ENCODE measurements around the gene HES7.
"Not testable (repeated sequence)": the region's sequence is repeated elsewhere in the genome, so short reads cannot be mapped to it uniquely, and the experiment has no call there.

Gene HES7

DNA sequence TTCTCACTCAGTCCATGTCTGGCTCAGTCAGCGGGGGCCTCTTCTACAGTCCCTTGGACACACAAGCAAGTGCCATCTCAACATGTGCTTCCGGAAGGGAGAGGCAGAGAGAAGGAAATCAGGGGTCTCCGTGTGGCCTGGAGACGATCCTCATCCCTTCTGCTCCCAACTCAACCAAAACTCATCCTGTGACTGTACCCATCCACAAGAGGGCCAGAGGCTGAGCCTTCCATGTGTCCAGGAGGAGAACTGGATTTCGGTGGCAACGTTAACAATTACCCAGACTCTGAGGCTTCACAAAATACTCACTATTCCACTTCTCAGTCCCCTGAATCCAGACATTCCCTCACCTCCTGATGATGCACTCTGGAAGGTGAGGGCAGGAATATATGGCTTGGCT lies 28.5 kb downstream of the HES7 start:
- no peak for DNase-seq

DNA sequence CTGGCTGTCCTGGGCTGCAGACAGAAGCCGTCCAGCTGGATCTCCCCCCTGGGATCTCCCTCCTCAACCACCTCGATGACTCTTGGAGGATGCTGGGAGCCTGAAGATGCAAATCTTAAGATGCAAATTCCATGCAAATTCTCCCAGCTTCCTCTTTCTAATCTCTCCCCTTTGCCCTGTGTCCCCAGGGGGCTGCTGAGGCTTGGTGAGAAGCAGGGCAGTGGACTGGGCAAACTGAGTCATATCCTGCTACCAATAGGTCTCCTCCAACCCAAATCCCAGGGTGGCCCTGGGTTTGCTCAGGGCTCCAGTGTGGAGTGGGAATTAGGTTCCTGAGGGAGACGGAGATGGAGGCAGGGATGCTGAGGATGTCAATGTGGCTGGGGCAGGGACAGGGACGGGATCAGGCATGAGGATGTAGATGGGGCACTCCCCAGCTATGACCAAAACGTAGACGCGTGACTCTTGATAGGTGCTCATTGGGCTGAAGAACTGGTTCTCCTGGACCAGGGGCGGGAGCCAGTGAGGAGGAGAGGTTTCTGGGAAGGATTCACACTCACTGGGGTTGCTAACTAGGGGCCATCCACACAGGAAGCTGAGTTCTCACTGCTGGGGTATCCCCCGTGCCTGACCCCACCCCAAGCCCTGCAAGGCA lies 32.7 kb downstream of the HES7 start:
- DNase-seq, result no peak

DNA sequence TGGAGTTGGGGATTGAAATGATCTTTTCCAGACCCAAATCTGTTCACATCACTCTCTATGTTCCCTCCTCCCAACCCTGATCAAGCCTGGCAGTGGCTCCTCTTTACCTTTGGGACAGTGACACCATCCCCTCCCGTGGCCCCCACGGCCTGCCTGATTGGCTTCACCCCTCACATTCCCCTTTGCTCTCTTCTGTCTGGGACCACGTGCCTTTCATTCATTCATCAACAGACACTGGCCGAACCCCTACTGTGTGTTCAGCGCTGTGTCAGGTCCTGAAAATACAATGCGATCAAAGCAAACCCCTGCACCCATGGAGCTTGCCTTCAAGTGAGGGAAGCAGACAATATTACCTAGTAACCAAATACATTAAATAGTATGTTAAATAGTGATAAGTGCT lies 34.2 kb downstream of the HES7 start:
- no peak for DNase-seq

DNA sequence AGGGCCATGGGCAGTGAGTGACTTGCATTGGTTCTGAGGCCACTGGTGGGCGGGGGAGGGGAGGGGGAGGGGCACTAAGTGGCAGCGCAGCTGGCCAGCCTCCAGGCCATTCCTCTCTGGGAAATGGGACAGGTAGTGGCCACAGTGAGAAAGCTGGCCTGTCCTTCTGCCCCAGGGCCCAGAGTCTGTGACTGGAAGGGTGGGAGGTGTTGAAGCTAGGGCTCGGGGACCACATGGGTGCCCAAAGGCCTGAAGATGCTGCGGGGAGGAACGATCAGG lies 36.0 kb downstream of the HES7 start:
- DNase-seq, result no peak

DNA sequence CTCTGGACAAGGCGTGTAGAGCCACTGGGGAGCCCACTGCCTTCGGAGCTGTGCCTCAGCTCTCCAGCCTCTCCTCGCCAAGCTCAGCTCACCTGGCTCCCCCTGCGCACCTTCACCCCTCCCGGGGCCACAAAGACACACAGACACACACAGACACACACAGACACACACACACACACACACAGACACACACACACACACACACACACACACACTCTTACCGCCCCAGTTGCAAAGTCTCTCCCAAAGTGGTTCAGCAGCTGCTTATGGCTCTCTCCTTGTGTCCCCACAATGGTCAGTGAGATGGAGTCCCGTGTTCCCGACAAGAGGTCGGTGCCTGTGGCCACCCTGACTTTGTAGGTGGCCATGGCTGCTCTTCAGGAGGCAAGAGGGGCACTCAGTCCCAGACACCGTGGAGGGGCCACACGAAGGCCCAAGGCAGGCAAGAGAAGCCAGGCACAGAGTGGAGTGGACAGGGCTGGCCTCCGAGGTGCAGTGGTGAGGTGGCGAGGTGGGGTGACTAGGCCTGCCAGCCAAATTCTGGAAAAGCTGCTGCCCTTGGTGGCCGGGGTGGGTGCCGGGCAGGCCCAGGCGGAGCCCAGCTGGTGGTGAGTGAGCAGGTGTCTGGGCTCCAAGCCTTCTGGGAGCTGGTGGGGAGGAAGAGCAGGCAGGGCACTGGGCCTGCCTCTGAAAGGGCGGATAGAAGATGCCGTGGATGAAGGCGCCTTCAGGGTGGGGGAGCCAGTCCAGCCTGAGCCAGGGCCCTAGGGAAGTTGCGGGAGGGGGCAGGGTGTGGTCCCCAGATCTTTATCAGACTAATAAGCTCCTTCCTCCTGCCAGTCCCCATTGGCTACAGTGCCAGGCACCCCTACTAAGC lies 36.6 kb downstream of the HES7 start, which contains the start of gene ALOX12B:
TSS of gene ALOX12B (minus strand) at position 642 of the 877 bp plus-strand sequence. CDS start at position 368, 274 bp downstream.
- DNase-seq, result no peak

DNA sequence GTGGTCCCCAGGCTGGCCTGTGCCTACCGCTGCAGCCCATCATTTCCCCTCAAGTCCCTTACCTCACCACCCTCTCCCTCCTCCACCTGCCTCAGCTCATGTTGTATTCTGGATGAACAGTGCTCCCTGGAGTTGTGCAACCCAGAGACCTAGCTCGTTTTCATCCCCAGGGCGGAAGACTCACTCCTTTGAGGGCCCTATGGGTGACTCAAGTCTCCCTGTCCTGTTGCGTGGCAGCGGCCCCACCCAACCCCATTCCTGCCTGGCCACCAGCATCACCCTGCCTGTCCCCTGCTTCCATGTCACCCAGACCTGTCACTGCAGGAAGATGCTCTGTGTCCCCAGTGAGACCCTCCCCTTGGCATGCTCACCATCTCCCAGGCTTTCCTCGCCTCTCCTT lies 39.7 kb downstream of the HES7 start:
- DNase-seq, result no peak

DNA sequence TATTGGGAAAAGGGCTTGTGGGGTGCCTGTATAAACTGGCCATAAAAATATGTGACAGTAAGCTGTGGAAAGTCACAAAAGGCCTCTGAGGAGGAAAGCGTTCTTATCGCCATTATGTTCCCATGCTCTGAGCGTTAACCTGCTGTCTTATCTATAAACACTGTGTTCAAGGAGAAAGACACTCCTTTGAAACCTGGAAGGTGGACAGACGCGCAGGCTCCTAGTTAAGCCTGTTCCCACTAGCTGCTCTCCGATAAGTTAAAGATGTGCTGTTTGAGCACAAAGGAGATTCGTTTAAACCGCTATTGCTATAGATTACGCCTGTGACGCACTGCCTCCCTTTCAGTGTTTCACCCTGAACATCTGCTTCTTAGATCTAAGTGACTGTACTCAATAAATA lies 41.6 kb downstream of the HES7 start:
- no peak for DNase-seq

DNA sequence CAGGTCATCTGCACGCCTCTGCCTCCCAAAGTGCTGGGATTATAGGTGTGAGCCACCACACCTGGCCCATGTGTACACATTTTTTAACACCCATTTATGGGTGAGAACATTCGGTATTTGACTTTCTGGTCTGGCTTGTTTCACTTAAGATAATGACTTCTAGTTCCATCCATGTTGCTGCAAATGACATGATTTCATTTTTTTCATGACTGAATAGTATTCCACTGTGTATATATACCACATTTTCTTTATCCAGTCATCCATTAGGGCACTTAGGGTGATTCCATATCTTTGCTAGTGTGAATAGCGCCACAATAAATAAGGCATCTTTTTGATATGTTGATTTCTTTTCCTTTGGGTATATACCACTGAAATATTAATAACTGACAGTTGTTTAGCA lies 42.0 kb downstream of the HES7 start:
- DNase-seq, result no peak

DNA sequence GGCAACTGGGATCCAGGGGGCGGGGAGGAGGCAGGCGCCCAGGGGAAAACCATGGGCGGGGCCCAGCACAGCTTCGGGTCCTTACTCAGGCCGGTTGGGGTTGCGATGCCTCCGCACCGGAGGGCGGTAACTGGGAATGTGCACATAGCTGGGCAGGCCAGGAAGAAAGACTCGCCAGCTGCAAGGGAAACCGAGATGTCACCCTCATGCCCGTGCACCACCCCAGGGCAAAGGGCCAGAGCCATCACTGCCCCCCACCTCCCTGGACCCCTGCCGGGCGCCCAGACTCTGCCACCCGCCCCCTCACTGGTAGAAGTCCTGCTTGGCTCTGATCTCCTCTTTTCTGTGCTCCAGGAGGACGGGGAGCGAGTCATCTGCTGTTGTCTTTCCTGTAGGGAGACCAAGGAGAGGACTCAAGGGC lies 43.1 kb downstream of the HES7 start:
- no peak for DNase-seq

DNA sequence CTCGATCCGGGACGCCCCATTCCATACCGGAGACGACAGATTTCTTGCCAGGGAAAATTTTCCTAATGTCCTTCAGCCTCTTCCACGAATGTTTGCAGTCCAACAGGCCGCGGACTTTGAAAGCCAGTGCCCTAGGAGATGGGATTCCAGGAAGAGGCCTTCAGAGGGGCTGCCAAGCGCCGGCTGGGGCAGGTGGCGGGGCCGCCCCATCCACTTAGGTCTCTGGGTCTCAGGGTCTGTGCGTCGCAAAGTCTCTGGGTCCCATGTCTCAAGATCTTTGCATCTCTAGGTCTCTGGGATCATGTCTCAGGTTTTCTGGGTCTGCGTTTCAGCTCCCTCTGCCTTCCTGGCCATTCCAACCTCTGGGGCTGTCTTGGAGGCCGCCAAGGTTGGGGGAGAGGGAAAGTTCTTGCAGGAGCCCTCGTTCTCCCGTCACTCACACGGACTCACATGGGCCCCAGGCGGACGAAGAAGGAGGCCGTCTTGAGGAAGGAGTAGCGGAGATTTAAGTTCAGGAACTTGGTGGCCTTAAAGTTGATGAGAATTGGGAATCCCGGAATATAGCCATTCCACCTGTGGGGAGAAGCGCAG lies 43.6 kb downstream of the HES7 start:
- no peak for DNase-seq

DNA sequence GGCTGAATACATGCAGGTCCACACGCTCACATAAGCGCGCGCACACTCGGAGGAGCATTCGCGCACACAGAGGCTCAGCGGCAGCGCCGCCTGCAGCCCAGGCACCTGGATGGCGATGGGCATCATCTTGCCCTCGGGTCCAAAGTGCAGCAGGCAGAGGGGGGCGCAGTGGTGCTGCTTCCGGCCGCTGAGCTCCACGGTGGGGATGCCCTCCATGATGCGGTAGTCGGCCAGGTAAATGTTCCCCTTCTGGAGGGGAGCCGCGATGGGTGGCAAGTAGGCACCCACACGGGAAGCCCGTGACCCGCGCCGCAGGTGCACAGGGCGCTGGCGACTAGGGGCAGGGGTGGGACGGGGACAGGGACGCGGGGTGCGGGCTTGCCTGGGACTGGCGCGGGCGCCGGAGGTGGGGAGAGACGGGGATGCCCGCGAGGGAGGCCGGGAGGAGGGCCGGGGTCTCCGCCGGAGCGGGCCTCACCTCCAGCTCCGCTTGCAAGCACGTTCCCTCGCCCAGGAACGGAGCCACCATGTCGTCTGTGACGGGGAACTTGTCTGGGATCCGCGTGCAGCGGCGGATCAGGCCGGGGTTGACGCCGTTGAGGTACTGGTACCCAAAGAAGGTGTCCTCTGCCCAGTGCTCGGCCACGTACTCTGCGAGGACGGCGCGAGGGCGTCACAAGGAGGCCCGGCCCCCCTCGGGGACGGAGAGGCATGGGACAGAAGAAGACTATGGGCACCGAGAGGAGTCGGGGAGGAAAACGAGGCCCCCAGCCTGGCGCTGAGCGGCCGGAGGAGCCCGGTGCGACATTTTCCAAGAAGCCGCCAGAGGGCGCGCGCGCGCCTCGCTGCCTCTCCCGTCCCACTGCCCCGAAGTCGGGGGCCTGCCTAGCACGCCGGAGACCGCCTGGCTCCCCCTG lies 44.4 kb downstream of the HES7 start:
- peak; percentile 42 for DNase-seq

DNA sequence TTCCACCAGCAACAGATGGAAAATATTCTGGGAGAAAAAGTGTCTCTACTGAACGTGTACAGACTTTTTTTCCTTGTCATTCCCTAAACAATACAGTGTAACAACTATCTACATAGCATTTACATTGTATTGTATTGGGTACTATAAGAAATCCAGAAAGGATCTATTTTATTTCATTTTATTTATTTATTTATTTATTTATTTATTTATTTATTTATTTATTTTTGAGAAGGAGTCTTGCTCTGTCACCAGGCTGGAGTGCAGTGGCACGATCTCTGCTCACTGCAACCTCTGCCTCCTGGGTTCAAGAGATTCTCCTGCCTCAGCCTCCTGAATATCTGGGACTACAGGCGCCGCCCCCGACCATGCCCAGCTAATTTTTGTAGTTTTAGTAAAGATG lies 46.0 kb downstream of the HES7 start:
- not testable (repeated sequence) for DNase-seq

DNA sequence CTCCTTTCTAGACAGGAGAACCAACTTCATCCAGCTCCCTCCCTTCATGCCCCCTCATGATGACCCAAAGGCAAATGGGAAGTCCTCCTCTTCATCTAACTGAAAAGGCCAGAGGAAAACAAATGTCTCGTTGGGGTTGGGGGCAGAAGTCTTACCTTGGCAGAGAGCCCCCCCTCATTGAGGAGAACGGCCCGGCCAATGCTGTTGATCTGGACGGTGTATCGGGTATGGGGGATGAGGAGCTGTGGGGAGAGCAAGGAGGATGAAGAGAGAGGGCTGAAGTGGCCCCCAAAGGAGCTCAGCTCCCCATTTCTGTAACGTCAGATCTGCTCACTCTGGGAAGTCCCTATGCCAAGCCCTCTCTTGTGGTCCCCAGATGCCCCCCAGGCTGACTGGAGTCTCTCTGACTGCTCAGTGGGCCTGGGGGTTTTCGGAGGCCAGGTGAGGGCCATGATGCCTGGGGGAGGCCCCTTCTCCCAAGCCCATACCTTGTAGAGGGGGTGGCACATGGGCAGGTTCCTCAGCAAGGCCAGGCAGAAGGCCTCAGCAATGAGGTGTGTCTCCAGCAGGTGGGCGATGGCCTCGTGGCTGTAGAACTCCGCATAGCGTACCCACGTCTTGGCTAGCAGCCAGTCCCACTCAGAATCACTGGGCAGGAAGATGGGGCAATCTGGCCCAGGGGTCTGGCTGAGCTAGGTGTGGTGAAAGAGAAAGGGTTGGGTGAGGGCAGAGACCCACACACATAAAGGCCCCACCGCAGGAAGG lies 47.2 kb downstream of the HES7 start:
- no peak for DNase-seq

DNA sequence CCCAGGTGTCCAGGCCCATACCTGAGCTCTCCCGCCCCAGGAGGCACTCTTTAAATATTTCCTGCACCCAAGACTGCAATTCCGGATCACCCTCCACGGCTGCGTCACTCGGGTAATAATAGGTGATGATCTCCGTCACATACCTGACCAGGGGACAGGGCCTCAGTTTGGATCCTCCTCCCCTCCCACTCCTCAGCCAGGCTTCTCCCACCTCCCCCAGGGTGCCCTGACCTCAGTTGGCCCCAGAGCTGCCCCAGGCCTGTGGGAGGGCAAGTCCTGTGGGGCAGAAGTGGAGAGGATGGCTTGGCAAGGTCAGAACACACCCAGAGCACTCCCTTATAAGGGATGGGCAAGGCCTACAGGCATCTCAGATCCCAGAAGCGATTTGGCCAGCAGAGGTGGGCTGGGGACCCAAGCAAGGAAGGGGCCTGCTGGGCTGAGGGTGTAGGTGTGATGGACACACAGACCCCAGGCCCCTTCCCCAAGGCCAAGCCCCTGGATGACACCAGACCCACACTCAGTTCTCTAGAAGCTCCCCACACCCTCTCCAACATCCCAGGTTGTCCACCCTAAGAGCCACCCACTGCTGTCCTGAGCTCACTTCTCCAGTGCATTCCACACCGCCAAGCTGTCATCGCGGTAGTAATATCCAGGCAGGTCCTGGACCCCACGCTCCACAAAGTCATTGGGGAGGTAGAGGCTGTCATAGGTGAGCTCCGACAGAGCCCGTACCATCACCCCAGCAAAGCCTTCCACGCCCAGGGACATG lies 48.1 kb downstream of the HES7 start:
- no peak for DNase-seq

DNA sequence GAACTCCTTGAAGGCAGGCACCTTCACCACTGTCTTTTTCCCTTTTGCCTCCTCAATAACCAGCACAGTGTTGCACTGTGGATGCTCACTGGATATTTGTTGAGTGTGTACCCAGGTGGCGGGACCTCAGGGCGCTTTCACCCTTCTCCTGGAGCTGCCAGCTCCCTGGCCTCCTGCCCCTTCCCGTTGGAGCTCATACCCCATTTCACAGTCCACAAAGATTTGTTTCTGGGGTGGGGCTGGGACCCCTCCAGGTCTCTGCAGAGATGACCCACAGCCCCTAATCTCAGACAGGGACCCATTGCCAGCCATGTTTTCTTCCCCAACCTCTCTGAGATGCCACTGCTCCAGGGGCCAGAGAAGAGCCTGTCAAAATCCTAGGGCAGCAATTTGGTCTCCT lies 48.8 kb downstream of the HES7 start:
- no peak for DNase-seq

DNA sequence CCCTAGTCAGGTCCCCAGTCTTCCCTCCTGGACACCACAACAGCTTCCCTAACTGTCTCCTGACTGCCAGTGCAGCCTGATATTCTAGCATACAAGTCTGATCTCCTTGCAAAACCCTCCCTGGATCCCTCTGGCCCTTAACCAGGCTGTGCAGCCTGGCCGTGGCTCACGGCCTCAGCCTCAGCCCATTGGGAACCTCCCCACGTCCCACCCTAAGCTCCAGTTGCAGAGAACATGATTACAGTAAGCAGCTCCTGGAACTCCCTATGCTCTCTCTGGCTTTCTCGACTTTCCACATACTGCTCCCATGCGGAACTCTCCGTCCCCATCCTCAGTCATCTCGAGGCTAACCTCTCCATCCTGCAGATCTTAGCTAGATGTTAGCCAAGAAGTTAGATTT lies 49.4 kb downstream of the HES7 start:
- DNase-seq, result no peak

DNA sequence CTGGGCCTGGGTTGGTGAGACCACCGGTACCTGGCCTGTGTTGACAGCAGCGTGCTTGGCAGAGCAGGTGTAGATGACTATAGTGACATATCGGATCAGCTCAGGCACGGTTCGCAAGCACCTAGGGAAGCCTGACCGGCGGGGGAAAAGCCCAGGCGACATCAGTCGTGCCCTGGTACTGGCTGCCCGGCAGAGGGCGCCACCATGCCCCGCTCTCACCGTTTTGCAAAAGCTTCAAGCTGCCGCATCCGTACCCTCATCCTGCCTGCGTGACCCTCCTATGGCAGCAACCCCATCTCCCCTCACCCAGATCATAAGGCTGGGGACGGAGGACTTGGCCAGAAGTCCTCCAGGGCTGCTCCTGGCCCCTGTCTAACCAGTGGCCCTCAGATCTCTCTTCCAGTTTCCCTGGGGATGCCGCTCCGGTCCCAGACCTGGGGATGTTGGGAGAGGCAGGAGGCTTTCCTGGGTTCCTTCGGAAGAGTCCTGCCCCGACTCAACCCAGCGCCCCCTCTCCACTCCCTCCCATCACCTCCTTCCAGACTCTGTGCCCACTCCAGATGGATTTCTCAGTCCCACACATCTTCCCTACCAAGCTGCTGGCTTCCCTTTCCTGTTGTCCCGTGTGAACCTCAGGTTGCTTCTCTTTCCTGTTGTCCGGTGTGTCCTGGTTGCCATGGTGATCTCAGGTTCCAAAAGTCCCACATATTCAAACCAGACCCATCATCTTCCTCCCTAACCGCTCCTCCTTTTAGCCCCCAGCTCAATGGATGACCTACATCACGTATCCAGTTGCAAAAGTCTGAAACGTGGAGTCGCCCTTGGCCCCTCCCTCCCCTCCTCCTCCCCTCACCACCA lies 50.0 kb downstream of the HES7 start:
- DNase-seq, result peak; percentile 28

DNA sequence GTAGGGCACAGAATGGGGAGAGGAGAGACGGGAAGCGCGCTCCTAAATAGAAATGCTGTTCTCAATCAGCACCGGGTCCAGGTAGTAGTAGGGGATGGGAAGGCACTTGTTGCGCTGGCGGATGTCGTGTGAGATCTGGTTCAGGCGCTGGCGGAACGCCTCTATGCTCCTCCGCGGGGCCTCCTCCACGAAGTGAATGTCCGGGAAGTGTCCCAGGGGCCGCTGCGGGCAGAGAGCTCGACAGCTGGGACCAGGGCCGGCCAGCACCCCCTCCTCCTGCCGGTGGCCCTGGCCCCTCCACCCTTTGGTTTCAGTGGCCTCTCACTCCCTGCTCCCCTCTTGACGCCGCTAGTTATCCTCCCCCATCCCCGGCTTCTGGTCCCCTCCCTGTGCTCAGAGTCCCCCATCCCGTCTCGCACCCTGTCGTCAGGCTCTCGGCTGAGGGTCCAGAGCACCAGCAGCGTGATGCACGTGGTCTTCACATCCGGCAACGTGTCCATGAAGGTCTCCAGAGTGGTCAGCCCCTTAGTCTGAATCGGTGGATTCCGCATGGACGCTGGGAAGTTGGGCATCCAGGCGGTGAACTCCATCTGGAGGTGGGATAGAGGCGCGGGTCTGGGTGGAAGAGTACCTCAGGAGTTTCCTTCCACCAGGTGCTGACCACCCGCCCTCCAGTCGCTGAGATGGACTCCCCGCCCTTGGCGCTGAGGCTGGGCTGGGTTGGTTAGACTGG lies 51.0 kb downstream of the HES7 start:
- DNase-seq, result no peak

DNA sequence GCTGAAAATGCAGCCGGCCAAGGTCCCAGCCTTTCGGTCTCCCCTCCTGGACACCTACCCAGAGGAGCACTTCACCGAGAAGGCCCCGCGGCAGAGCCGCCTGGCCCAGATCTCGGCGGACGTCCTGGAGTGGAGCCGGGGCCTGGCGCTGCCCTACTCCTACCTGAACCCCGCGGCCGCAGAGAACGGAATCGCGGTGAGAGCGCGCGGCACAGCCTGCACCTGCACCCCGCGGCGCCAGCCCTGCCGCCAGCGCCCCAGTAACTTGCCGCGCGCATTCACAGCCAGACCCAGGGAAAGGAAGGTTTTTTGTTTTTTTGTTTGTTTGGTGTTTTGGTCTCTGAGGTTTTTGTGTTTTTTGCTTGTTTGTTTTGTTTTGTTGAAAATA lies 51.6 kb downstream of the HES7 start:
- DNase-seq, result no peak

DNA sequence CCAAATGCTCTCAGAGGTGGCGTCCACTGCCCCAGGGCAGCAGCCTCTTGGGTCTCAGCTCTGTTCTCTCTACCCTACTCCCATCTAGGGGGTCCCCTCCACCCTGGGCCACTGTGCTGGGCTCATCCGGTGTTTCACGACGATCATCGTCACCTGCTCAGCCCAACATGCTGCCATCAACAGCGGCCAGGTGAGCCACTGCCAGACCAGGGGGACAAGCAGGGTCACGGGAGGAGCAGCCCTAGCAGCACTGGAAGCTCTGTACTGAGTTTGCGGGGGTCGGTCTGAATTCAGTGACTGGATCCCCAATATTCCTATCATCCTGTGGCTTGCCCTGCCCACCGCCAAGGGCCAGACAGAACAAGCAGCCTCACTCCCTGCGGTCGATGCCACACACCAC lies 52.4 kb downstream of the HES7 start:
- DNase-seq, result no peak

All from fibroblast of upper back skin (primary cell).